Panc1 (cell line): Measurements from ENCODE around the gene RMRP.

Experiments
- CTCF ChIP-seq: fragments of 450-650 bp; IDR thresholded peaks from 2 replicates; pipeline ENCODE4 v1.5.1; 2017; ENCODE audit warnings: mild to moderate bottlenecking
- POLR2AphosphoS5 ChIP-seq: IDR thresholded peaks from 2 replicates; pipeline ENCODE4 v1.6.1; 2012; ENCODE audit warnings: mild to moderate bottlenecking, low read depth, low read length, moderate library complexity
- REST ChIP-seq, 2 experiments: IDR thresholded peaks; 2 replicates each; pipeline ENCODE4 v1.6.1; 2011 to 2012; ENCODE audit warnings: low read depth in 2 of 2, control low read depth in 1 of 2, low read length in 1 of 2, mild to moderate bottlenecking in 1 of 2, moderate library complexity in 1 of 2; ENCODE audit not compliant: insufficient read depth in 1 of 2

DNA sequence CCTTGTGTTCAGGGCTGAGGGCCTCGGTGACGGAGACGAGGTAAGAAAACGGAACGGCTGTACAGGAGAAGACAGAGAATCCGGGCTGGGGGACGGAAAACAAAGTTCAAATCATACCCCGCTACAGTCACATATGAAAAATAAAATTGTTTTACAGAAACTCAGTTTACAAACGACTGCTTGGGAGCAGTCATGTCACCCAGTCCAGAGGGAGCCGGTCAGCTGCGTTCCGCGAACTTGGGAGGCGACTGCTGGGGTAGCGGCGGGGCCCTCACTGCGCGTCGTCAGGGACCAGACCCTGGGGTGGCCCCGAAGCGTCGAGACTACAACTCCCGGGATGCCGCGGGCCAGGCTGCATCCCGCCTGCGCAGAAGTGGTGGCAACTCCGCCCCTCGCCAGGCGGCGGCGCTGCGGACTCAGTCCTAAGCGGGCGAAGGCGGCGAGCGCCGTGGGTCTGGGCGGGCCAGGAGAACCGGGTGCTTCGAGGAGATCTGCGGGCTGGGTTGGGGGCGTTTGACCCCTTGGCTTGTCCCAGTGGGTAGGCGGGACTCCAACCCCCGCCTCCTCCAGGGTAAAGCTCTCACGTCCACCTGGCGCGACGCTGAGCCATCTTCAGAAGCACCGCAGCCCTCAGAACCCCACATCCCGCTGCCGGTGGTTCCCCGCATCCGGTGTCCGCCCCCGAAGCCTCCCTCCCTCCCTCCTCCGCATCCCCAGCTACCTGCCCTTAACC lies 11.1 kb downstream of the RMRP start:
- no peak for TF ChIP-seq CTCF
- TF ChIP-seq POLR2AphosphoS5, result peak; percentile 73
- TF ChIP-seq REST (IDR thresholded peaks at IDR 0.05; ENCODE audit: insufficient read depth in 1 of 2, low read depth in 2 of 2, low read length in 1 of 2), result 0 out of 4 replicates have a peak, but pooled peaks of 1 of the 2 experiments have one; percentile 57
